Esophagus mucosa (tissue), 1 donor: Measurements from ENCODE around the gene SMOC2. TPM values are rescaled to one million over a fixed set of nuclear protein-coding genes. Genes with fewer than 3 reads are reported as not detected.

Source experiments
- ATAC-seq: fragments of 200-7000 bp; cut with Tn5 transposase; one replicate; pipeline ENCODE4 v1.9.1; 2020
- total RNA-seq: library from RNA; stranded (reverse); gene quantifications from one replicate; pipeline ENCODE4 v1.2.4, GENCODE V29; 2023
- donor health status: DM: yes; HTN: yes; CAD: no.

SMOC2 gene
- total RNA-seq, 1 donor from 2014 or later: 1.9 TPM

DNA sequence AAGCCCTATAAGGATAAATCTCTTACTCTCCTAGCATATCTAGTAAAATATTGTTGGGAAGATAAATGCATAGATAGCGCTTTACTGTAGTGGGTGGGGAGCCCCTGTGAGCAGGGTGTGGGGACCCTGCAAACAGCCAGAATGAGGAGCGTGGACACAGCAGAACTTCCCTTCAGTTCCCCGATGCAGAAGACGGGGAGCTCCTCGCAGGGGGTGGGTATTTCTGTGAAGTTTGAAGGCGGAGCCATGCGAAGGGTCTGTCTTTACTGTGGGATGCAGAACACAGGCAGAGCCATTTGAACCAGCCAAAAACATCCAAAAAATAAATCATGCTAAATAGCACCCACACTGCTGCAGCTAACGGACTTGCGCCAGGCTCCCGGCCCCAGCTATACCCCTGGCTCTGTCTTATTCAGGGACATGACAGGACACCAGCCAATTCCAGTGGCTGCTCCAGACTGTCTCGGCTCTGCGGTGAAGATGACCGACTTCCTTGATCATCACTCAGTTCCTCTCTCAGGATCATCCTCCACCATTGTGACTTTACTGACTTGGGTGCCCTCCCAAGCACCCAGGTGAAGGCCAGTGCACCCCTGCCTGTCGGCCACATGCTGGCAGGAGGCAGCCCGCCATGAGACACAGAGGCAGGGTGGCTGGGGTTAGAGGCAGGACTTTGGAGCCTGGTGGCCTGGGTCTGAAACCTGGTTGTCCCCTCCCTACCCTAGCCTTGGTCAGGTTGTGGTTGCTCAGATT is 134.5 kb downstream of the SMOC2 start:
- no peak for ATAC-seq

DNA sequence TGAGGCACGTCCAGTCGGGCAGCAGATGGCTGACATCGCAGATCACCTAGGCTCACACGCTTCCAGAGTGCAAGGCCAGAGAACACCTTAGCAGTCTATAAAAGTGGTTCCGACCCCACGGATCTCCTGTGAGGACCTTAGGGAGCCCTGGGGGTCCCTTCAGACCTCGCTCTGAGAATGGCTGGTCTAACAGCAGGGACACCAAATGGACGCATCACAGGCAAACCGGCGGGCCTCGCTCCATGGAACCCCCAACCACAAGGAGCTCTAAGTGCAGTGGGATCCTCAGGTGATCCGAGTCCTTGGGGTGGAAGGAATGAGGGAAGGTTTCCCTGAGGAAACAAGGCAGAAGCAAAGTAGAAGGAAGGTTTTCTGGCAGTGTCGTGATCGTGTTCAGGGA is 135.4 kb downstream of the SMOC2 start:
- ATAC-seq: no peak

DNA sequence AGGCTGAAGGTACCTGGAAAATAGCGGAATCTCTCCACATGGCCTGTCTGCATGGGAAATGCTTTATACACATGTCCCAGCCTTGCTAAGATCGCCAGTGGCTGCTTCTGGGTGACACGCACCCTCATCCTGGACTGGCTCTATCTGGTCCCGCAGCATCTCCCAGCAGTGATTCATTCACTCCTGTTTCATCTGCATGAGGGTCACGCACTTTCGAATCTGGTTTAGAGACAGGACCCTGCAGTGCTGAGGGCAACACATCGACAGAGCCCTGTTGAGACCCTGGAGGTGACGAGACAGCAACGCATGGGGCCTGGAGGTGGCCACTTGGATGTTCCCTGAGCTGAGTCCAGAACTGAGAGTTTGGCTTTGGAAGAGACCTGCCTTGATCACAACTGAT is 136.5 kb downstream of the SMOC2 start:
- no peak for ATAC-seq

DNA sequence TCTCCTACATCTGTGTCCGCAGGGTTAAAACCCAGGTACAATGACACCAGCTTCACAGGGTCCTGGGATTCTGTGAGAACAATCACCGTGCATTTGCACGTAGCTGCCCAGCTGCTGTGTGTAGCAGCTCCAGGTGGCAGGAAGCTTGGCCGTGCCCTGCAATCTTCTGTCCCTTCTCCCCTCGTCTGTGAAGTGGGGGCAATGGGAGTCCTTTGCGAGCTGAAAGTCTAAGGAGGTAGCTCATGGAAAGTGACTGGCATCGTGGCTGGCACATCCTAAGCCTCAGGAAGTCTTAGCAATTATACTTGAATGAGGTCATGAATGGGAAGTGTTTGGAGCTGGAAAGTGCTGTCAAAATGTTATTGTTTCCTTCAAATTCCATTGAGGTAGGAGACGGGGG is 137.1 kb downstream of the SMOC2 start:
- no peak for ATAC-seq

DNA sequence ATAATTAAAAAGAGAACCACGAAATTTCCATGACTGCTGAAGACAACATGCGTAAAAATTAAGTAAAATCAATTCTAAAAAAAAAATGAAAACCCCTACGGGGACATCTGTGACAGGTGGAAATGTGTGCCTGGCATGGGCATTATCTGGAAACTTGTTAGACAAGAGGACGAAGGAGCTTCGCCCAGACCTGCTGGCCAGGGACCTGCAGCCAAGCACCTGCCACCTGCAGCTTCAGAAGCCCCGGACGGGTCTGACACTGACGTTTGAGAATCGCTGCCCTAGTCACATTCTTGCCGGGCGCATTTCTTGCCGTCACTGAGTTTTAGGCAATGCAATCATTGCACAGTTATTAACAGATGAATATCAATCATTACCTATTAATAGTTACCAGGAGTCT is 140.3 kb downstream of the SMOC2 start:
- no peak for ATAC-seq

DNA sequence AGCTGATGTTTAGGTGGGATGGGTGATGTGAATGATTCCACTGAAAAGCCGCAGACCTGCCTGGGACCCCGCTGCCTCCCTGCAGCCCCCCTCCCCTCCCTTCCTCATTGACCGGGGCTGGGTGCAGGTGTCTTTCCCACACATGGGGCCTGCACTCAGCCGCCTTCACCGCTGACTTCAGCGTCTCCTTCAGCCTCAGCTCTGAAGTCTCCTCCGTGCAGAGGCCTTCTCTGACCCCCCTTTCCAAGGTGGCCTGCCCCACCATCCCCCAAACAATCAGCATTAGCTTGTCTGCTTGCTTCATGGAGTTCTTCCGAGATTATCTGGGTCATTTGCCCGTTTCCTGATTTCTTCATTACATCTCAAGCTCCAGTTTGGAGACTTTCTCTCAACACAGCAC is 140.7 kb downstream of the SMOC2 start:
- ATAC-seq: no peak

DNA sequence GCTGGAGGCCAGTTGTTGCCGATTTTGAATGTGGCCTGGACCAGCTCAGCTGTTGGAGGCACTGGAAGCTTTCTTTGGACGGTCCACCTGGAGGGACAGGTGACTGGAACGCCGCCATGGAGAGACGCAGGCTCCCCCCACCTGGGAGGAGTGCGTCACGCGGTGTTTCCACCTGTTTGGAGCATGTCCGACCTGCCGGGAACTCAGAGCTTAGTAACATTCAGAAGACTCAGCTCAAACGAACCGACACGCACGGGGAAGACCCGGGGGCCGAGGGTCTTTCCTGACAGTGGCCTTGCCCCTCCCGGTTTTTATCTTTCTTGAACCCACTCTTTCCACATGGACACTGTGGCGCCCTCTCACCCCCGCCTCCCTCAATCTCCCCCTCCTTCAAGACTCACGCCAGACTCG is 141.6 kb downstream of the SMOC2 start:
- ATAC-seq: no peak

DNA sequence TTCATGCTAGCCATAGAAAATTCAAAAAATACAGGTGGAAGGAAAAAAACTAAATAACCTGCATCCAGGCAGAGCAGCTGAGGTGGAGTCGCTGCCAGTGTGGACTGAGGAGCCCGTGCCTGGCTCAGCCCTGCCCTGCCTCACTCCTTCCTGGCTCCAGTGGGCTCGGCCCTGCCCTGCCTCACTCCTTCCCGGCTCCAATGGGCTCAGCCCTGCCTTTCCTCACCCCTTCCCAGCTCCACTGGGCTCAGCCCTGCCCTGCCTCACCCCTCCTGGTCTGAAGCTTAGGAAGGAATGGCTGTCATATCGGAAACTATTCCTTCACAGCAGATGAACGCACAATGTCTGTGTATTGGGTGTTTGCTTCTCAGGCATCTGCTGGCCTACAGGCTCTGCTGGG is 142.1 kb downstream of the SMOC2 start:
- ATAC-seq: no peak

DNA sequence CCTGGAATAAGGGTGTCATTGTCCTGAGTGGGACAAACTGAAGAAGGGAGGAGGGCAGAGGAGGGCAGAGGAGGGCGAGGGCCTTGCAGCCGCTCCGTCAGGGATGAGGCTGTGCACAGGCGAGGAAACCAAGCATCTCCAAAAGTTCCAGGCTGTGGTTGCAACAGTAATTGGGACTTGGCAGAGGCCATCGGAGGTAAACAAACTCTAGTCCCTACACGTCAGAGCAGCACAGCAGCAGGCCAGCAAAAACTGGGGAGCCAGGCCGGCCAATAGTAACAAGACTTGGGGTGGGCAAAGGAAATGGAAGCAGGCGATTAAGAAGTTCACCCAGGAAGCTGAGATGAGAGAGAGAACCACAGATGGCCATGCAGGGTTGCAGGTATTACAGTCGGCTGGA is 142.8 kb downstream of the SMOC2 start:
- no peak for ATAC-seq

DNA sequence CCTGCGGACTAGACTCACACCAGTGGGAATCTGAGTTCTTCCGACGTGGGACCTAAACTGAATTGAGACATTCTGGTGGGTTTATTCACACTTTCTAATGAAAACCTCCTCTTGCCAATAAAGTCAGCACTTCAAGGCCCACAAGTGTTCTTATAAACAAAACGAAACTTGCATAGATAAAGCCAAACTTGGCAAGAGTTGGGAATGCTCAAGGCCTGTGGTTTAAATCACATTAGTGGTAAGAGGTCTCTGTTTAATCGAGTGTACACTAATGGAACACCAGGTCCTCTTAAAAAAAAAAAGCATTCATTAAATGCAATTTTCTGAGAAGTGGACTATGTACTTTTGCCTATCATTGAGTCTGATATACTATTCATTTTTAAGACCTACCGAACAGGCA is 143.3 kb downstream of the SMOC2 start:
- ATAC-seq: no peak

DNA sequence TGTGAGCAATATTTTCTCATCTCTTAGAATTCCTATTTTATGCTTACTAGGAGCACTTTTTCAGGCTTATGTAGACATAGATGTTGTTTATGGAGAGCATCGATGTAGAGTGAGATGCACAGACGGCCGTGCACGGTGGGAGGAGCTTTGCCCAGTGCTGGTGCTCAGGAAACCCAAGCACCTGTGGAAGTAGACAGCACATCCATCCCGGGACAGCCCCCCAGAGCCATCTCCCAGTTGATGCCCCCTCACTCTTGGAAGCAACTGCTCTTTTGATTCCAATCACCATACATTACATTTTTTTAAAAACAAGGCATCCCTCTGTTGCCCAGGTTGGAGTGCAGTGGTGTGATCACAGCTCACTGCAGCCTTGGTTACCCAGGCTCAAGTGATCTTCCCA is 143.7 kb downstream of the SMOC2 start:
- ATAC-seq: no peak

DNA sequence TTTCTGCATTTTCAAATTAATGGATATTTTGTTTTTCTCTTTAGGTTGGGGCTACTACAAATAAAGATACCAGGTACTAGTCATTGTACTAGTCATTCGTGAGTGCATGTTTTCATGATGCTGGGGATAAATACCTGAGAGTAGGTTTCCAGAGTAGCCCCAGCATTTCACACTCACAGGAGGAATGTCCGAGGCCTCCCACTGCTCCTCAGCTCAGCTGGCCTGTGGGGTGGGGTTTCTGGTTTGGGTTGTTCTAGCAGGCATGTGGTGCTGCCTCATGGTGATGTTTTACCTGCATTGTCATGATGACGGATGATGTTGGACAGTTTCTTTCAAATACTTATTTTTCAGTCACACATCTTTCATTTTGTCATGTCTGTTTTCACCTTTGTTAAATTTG is 144.5 kb downstream of the SMOC2 start:
- no peak for ATAC-seq

DNA sequence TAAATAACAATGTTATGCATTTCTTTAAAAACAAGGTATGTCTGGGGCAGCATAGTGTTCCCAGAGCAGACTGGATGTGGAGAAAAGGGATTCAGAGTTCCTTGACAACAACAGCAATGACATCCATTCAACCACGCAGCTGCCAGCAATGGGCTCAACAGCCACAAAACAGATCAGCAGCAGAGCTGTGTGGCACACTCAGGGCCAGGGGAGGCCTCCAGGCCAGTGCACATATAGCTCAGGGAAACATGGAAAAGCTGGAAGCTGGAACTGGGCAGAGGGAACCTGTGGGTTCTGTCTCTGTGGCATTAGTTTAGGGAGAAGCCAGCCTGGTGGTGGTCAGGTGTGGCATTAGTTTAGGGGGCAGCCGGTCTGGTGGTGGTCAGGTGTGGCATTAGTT is 148.3 kb downstream of the SMOC2 start:
- ATAC-seq: no peak

DNA sequence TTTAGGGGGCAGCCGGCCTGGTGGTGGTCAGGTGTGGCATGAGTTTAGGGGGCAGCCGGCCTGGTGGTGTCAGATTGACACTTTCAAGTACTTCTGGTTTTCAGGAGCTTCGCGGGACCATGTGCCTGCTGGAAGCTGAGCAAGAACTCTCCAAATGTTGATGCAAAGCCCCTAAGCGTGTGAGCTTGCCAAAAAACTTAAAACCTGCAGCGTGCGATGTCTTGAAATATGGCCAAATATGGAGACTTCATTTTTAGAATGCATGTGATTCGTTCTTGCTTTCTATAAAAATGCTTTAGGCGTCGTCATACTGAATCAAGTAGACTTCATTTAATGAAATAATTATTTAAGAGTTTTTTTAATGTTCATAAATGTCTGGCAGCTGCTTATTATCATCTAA is 149.4 kb downstream of the SMOC2 start:
- no peak for ATAC-seq

DNA sequence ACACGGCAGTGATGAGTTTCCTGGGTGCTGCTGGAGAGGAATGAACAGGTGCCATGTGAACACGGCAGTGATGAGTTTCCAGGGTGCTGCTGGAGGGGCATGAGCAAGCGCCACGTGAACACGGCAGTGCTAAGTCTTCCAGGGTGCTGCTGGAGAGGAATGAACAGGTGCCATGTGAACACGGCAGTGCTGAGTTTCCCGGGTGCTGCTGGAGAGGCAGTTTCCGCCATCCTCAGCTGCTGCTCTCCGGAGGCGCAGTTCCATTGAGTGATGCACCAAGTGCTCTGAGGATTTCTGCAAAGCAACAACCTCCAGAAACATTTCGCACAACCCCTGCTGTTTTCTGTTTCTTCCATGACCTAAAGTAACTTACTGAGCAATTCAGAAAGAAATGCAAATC is 155.4 kb downstream of the SMOC2 start:
- no peak for ATAC-seq

DNA sequence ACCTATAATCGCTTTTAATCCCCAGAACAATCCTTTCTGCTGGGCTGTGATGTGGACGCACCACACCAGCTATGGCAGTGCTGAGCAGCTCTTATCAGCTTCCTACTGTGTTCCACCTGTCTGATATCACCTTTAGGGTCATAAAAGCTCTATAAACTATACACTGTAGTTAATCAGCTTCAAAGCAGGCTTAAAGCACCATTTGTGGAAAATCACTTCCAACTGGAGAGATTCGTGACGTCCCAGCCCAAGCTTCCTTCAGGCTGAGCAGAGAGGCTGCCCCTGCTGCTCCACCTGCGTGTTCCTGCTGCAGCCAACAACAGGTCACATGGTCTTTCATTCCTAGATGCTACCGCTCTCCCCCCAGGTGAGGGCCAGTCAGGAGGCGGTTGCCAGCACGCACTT is 156.5 kb downstream of the SMOC2 start:
- no peak for ATAC-seq

DNA sequence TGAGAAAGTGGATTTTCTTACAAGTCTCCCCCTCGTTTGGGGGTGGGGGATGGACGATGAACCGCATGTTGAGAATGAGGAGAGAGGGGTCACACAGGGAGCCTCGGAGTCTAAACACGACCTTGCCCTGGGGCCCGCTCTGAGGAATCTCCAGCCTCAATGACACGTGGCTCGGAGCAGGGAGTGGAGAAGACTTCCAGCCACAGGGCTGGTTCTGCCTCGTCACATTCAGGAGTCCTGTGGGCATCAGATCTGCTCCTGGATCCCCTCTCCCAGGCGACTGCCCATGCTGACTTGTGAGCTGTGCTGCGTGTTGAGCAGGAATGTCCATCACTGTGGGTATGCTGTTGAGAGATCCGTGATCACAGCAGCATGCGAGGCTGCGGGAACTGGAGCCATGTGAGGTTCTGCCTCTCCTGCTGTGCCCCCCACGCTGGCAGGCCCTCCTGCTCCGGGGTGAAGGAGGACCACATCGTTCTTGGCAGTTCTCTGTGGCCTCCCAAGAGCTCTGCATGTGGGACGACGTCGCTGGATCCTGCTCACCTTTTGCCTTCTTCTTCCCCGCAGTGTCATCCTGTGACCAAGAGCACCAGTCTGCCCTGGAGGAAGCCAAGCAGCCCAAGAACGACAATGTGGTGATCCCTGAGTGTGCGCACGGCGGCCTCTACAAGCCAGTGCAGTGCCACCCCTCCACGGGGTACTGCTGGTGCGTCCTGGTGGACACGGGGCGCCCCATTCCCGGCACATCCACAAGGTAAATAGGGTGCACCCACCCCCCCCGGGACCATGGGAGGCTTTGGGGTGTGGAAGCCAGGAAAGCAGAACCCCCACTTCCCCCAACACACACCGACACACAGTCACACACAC is 157.5 kb downstream of the SMOC2 start:
- ATAC-seq: no peak

DNA sequence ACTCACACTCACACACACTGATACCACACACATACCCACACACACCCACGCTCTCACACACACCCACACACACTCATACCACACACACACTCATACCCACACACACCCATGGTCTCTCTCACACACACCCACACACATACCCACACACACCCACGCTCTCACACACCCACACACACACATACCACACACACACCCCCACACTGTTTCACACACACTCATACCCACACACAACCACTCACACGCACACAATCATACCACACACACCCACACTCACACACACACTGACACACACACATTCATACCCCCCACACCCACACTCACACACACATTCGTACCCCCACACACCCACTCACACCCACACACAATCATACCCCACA is 158.1 kb downstream of the SMOC2 start:
- peak; percentile 8 for ATAC-seq

DNA sequence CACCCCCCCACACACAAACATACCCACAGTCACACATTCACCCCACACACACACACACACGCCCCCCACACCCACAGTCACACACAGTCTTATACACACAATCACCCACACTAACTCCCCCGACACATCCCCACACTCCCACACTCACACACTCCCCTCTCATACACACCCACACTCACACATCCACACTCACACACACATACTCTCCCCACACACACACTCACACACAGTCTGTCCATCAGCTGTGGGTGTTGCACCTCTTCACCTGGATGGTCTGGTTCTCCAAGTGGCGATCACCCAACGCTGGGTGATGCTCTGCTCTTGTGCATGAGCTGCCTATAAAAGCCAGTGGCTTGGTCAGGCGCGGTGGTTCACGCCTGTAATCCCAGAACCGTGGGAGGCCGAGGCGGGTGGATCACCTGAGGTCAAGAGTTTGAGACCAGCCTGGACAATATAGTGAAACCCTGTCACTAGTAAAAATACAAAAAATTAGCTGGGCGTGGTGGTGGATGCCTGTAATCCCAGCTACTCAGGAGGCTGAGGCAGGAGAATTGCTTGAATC is 158.9 kb downstream of the SMOC2 start:
- ATAC-seq: peak; percentile 29

DNA sequence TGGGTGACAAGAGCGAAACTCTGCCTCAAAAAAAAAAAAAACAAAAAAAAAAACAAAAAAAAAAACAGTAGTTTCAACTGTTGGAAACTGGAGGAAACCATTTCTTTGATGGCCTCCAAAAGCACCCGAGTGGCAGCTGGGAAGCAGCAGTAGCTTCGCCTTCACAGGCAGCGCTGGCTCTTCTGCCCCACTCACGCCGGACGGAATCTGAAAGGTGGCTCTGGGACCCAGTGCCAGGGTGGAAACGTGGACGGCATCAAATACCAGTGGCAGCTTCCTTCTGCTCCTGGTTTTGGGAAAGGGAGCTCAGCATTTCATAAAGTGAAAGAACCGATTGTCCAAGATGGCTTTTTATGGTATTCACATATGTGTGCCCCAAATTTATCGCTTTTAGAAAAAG is 159.4 kb downstream of the SMOC2 start:
- no peak for ATAC-seq

DNA sequence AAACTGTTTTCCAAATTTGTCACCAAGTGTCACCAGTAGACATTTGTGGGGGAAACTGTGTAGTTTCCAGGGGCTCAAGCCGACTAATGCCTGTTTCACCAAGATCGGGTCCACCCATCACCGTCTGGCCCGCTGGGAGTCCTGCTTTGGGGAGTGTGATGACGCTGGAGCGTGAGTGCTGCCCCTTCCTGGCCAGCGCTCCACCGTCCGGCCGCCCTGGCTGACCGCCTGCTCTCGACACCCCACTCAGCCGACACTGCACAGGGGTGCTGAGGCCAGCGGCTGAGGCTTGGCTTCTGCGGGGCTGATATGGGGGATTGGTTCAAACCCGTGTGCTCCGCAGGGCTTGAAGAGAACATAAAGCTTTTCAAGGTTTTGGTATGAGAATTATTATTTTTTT is 160.1 kb downstream of the SMOC2 start:
- ATAC-seq: no peak

DNA sequence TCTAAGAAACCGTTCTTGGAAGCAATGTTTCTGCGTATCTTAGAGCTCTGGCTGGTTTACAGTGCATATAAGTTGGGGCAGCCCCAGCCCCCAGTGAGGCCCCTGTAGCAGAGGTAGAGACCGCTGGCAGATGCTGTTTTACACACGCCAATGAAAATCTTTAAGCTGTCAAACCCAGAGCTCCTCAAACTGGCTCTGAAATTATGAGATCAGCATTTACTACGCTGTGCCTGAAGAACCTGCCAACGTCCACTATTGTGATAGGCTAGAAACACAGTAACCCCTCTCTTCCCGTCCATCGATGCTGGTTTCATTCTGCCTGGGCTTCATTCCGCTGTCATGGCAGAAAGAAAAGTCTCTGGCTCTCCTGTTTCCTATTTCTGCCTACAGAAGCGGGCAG is 160.6 kb downstream of the SMOC2 start:
- ATAC-seq: no peak

DNA sequence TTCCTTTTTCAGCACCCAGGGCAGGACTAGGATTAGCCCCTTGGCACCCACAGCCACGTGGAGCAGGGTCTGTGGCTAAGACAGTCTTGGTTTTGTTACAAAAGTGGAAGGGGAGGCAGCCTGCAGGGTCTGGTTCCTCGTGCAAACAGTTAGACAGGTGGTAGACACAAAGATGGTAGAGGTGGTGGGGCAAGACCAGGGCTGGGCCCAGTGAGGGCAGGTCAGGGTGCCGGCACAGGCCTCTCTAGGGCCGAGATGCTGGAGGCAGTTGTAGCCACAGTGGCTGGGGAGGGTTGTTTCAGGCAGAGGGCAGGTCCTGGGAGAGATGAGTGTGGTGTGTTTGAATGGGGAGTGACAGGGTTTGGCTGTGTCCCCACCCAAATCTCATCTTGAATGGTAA is 161.6 kb downstream of the SMOC2 start:
- ATAC-seq: no peak

DNA sequence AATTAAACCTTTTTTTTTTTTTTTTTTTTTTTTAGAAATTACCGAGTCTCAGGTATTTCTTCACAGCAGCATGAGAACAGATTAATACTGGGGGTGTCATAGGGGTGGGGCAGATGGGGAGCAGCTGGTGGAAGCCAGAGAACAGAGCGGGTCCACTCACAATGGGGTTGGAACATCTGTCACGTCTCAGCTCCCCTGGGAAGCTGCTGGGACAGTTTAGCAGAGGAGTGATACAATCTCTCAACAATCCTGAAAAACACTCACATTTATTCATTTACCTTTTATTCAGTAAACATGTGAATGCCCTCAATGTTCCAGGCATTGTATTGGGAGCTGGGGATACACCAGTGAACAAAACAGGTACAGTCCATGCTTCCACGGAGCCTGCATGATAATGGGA is 162.2 kb downstream of the SMOC2 start:
- no peak for ATAC-seq
